Duodenal mucosa (tissue), 2 donors: ENCODE results near the gene BGN.

Source experiments
- H3K27ac ChIP-seq: one replicate; pipeline ENCODE4 v1.7.0; 2013; ENCODE audit warnings: low read depth, low read length
- H3K27me3 ChIP-seq, 2 donors: one replicate each; pipeline ENCODE4 v1.7.0; 2013; ENCODE audit warnings: low read length in 2 of 2, control low read depth in 1 of 2; ENCODE audit not compliant: insufficient read depth in 2 of 2, control insufficient read depth in 1 of 2
- H3K36me3 ChIP-seq, 2 donors: one replicate each; pipeline ENCODE4 v1.7.0; 2013; ENCODE audit warnings: low read length in 2 of 2, control low read depth in 1 of 2; ENCODE audit not compliant: insufficient read depth in 2 of 2, control insufficient read depth in 1 of 2
- H3K4me1 ChIP-seq, 2 donors: one replicate each; pipeline ENCODE4 v1.7.0; 2013; ENCODE audit warnings: low read length in 2 of 2, control low read depth in 1 of 2; ENCODE audit not compliant: insufficient read depth in 2 of 2, control insufficient read depth in 1 of 2
- H3K4me3 ChIP-seq, 2 donors: one replicate each; pipeline ENCODE4 v1.7.0; 2013; ENCODE audit warnings: low read length in 2 of 2, low read depth in 1 of 2
- H3K9ac ChIP-seq, 2 donors: one replicate each; pipeline ENCODE4 v1.7.0; 2013; ENCODE audit warnings: low read length in 2 of 2, low read depth in 1 of 2
- H3K9me3 ChIP-seq, 2 donors: one replicate each; pipeline ENCODE4 v1.7.0; 2013; ENCODE audit warnings: low read length in 2 of 2, control low read depth in 1 of 2; ENCODE audit not compliant: control insufficient read depth in 1 of 2

Gene BGN

DNA sequence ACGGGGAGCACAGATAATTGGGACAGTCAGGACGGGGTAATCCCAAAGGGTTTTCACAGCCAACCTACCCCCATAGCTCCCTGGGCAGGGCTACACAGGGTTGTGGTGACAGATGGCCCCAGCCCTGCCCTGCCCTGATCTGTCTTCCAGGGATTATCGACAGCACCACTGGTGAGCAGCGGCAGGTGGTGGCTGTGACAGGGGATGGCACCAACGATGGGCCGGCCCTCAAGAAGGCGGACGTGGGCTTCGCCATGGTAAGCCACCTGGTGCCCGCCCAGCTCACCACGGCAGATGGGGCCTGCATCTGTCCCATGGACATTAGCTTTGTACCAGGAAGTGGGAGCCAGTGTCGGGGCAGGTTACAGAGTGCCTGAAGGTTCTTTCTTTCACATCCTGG is 62.0 kb downstream of the BGN start:
- Histone ChIP-seq H3K9ac (no peak overlapping the region), H3K9me3 (no peaks in the 10 kb centered on the region), H3K27ac (no peak overlapping the region), H3K4me3 (no peak overlapping the region), H3K4me1 (no peaks in the 10 kb centered on the region), H3K27me3 (no peaks in the 10 kb centered on the region), H3K36me3 (no peaks in the 10 kb centered on the region)

DNA sequence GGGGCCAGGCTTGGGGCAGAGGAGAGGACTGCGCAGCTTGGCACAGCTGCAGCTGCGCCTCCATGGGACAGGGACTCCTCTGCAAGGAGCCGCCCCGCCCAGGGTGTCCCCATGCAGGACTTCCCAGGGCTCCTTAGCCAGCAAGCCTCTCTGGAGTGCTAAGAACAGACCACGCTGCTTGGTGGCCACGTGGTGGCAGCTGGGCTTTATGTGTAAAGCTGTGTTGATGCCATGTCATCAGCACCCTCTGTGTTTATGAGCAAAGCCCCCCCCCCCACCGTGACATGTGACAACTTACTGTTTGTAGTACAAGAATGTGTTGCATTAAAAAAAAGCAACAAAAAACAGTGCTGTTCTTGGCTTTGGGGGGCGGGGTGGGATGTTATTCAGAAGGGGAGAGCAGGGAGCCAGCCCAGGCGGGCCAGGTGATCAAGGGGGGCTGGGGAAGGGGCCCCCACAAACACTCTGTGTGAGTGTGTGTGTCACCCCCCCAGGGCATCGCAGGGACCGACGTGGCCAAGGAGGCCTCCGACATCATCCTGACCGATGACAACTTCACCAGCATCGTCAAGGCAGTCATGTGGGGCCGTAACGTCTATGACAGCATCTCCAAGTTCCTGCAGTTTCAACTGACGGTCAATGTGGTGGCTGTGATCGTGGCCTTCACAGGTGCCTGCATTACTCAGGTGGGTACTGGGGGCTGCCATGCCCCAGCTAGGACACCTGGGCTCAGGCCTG is 63.0 kb downstream of the BGN start:
- H3K9me3 ChIP-seq = no peaks in the 10 kb centered on the region
- no peaks in the 10 kb centered on the region for H3K27me3 ChIP-seq
- no peak overlapping the region for H3K4me3 ChIP-seq
- H3K36me3 ChIP-seq = no peaks in the 10 kb centered on the region
- H3K27ac ChIP-seq = no peak overlapping the region
- no peak overlapping the region for H3K9ac ChIP-seq
- no peaks in the 10 kb centered on the region for H3K4me1 ChIP-seq
